ENCODE data around the gene CFAP73.

CFAP73 gene

DNA sequence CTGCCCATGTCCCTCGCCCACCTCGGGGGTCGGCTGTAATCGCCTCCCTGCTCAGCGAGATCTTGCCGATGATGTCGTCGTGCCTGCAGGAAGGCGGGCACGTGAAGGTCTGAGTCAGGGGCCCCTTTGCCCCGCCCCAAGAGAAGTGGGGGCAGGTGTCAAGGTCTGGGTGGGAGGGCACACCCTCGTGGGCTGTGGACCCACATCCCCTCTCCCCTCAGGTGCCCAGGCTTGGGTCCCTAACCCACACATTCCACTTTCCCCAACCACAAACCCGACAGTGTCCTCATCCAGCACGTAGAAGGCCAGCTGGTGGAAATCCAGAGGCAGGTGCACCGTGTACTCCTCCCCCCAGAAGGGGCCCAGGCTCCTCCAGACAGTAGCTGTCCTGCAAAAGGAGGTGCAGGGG, 21.7 kb upstream of the CFAP73 start:
- TF ChIP-seq CTCF (IDR thresholded peaks at IDR 0.05; ENCODE audit: low read depth, low read length, missing control alignments), result no peak
- H3K27me3 ChIP-seq (replicated peaks), result peaks cover 4% of the 10 kb centered on the region
- in situ Hi-C loops (cut with HindIII; ENCODE audit: low pct_ligation_motif_present, low sequenced_read_pairs), result no loop called here
- no peak overlapping the region for H3K4me3 ChIP-seq (ENCODE audit: low read depth, low read length)
- no peak for DNase-seq
- no peaks in the 10 kb centered on the region for H3K36me3 ChIP-seq (replicated peaks)
- no peak overlapping the region for H3K27ac ChIP-seq

GRCh38 chr12:113128802-113129663, 20.5 kb upstream of the CFAP73 start:
- no peak overlapping the region for H3K4me3 ChIP-seq (ENCODE audit: low read depth, low read length)
- no peak overlapping the region for H3K27ac ChIP-seq
- DNase-seq, result no peak
- peaks cover 4% of the 10 kb centered on the region for H3K27me3 ChIP-seq (replicated peaks)
- in situ Hi-C loops (cut with HindIII; ENCODE audit: low pct_ligation_motif_present, low sequenced_read_pairs), result no loop called here
- no peaks in the 10 kb centered on the region for H3K36me3 ChIP-seq (replicated peaks)
- TF ChIP-seq CTCF (IDR thresholded peaks at IDR 0.05; ENCODE audit: low read depth, low read length, missing control alignments), result no peak

DNA sequence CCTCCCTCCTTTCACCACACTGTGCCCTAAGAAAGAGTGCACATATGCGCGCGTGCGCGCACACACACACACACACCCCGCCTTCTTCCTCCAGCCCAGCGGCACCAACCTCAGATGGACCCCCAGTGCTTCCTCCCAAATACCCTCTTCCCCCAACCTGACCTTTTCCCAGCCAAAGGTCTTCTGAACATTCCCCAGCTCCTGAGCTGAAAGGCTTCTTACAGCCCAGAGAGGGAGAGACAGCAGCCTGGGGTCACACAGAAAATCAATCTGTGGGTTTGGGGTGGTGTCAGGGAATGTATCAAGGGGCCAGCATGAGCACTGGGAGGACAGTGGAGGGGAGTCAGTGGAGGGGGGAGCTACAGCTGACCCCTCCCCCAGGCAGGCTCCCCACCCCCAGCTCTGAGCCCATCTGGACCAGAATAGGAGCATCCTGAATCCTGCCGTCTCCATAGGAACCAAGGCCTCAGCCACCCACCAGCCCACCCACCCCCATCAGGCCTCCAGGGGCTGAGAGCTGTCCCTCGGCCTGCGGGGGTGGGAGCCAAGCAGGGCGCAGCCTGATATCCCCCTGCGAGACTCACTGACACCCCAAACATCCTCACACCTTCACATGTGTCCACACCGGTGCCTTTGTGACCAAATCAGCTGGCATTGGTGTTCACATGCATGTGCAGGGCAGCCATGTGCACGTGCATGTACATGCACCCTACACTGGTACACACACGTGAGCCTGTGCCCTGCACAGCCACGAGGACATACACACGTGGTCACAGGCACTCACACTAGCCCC, 19.7 kb upstream of the CFAP73 start:
- in situ Hi-C loops (cut with HindIII; ENCODE audit: low pct_ligation_motif_present, low sequenced_read_pairs), result no loop called here
- TF ChIP-seq CTCF (IDR thresholded peaks at IDR 0.05; ENCODE audit: low read depth, low read length, missing control alignments), result no peak
- Histone ChIP-seq H3K27me3 (replicated peaks) (peaks cover 4% of the 10 kb centered on the region), H3K27ac (no peak overlapping the region), H3K36me3 (replicated peaks) (no peaks in the 10 kb centered on the region), H3K4me3 (ENCODE audit: low read depth, low read length) (no peak overlapping the region)
- DNase-seq, result no peak

- TF ChIP-seq CTCF (IDR thresholded peaks at IDR 0.05; ENCODE audit: low read depth, low read length, missing control alignments), result peak; percentile 50
- Histone ChIP-seq H3K36me3 (replicated peaks) (no peaks in the 10 kb centered on the region), H3K4me3 (ENCODE audit: low read depth, low read length) (no peak overlapping the region), H3K27me3 (replicated peaks) (peaks cover 4% of the 10 kb centered on the region), H3K27ac (no peak overlapping the region)
- in situ Hi-C loops (cut with HindIII; ENCODE audit: low pct_ligation_motif_present, low sequenced_read_pairs), result no loop called here
- no peak for DNase-seq
Observed at GRCh38 chr12:113130457-113131135, 18.9 kb upstream of the CFAP73 start.

- DNase-seq, result no peak
- Histone ChIP-seq H3K27ac (no peak overlapping the region), H3K36me3 (replicated peaks) (no peaks in the 10 kb centered on the region), H3K4me3 (ENCODE audit: low read depth, low read length) (no peak overlapping the region), H3K27me3 (replicated peaks) (peaks cover 4% of the 10 kb centered on the region)
- TF ChIP-seq CTCF (IDR thresholded peaks at IDR 0.05; ENCODE audit: low read depth, low read length, missing control alignments), result no peak
- in situ Hi-C loops (cut with HindIII; ENCODE audit: low pct_ligation_motif_present, low sequenced_read_pairs), result no loop called here
Observed at GRCh38 chr12:113131556-113131955, 18.0 kb upstream of the CFAP73 start.

Measured in brain microvascular endothelial cell (primary cell).